Hematopoietic multipotent progenitor cell treated with erythropoietin and hydrocortisone succinate and interleukin-3 and kit ligand, for 6 days (in vitro differentiated cells): ENCODE data around the gene RABGAP1L.
"Not testable (repeated sequence)": the region's sequence is repeated elsewhere in the genome, so short reads cannot be mapped to it uniquely, and the experiment has no call there.

ENCODE experiments used
- DNase-seq: peaks from one replicate; pipeline ENCODE4 v3.0.0-alpha.2; 2015

Gene RABGAP1L

DNA sequence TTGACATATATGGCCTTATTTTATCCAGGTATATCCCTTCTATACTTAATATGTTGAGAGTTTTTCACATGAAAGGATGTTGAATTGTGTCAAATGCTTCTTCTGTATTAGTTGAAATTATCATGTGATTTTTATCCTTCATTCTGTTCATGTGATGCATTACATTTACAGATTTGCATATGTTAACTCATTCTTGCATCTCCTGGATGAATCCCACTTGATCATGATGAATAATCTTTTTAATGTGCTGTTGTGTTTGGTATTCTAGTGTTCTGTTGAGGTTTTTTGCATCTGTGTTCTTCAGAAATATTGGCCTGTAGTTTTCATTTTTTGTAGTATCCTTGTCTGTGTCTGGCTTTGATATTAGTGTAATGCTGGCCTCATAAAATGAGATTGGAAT lies 150.2 kb downstream of the RABGAP1L start:
- no peak for DNase-seq

DNA sequence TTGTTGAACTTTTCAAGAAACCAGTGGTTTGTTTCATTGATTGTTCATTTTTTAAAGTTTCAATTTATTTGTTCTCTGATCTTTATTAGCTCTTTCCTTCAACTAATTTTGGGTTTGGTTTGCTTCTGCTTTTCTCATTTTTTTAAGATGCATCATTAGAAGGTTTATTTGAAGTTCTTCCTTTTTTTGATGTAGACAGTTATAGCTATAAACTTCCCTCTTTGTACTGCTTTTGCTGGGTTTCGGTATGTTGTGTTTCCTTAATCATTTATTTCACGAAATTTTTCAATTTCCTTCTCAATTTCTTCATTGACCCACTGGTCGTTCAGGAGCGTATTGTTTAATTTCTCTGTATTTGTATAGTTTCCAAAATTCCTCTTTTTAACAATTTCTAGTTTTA lies 155.1 kb downstream of the RABGAP1L start:
- no peak for DNase-seq

DNA sequence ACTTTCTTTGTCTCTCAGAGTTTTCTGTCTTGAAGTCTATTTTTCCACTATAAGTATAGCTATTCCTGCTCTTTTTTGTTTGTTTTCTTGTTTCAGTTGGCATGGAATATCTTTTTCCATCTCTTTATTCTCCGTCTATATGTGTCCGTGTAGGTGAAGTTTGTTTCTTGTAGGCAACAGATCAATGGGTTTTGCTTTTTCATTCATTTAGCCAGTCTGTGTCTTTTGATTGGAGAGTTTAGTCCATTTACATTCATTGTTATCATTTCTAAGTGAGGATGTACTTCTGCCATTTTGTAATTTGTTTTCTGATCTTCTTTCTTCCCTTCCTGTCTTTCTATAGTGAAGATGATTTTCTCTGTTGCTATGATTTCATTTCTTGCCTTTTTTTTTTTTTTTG lies 155.9 kb downstream of the RABGAP1L start:
- no peak for DNase-seq

DNA sequence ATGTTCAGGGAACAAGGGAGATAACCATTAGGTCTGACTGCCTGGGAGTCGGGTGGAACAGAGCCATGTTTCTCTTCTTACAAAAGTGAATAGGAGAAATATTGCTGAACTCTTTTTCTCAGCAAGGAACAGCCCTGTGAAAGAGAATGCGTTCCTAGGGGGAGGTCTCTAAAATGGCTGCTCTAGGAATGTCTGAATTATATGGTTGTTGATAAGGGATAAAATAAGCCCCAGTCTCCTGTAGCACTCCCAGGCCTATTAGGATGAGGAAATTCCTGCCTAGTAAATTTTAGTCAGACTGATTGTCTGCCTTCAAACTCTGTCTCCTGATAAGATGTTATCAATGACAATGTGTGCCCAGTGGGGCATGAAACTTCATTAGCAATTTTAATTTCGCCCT lies 161.6 kb downstream of the RABGAP1L start:
- not testable (repeated sequence) for DNase-seq

DNA sequence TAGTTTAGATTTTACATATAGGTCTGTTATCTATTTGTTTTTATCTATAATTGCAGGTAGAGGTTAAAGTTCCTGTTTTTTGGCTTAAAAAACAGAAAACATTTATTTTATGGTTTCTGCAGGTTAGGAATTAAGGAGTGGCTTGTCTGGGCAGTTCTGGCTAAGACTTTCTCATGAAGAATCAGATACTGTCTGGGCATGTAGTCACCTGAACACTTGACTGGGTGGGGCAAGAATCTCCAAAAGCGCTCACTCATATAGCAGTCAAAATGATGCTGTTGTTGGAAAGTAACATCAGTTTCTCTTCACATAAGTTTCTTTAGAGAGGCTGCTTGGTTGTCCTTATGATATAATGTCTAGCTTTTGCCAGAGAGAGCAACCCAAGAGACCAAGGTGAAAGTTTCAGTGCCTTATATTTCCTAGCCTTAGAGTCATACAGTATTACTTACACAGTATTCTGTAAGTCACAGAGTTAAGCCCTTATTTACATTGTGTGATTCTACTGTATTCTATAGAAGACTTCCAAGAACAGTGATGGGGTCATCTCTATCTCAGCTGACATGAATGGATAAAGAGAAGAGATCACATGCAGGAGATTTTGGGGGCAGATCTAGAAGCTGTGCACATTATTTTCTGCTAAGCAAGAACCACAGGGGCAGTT lies 163.0 kb downstream of the RABGAP1L start:
- no peak for DNase-seq

DNA sequence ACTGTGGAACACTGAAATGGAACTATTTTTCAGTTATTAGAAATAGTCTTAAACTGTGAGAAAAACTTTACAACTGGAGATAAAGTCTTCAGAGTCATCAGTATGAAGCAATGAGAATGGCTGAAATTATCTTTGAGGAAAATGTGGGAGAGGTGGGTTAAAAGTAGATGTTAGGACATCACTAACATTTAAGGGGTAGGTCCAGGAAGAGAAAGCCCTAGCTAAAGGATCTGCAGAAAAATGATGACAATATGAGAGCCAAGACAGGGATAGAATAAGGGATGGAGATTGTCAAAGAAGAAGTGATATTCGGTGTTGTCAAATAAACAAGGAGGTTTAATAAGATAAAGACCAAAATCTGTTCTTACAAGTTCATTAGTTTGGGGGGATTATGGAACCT lies 165.2 kb downstream of the RABGAP1L start:
- DNase-seq: no peak

DNA sequence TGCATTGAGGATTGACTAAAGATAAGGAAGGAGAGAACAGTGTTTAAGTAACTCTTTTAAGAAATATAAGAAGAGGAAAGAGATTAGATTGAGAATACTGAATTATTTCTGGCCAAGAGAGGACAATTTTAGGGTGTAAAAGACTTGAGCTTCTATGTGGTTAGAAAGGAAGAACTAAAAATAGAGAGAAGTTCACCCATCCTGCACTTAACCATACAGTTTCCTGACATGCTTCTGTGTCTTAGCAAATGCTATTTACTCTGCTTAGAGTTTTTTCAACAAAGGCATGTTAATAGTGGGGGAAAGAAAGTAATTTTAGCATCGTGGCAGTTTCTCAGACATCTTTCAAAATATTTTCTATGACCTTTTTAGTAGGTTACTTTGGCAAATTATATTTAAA lies 165.6 kb downstream of the RABGAP1L start:
- DNase-seq: no peak

DNA sequence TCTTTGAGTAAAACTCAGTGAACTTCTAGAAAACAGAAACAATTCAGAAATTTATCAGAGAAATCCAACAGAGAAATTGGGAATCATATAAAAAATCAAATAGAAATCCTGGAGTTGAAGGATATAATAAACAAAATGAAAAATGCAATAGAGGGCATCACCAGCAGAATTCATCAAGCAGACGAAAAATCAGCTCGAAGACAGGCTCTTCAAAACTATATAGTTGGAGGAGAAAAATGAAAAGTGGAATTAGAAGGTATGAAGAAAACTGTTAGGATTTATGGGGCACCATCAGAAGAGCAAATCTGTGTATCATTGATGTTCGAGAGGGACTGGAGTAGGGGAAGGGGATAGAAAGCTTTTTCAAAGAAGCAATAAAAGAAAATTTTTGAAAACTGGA lies 167.0 kb downstream of the RABGAP1L start:
- no peak for DNase-seq

DNA sequence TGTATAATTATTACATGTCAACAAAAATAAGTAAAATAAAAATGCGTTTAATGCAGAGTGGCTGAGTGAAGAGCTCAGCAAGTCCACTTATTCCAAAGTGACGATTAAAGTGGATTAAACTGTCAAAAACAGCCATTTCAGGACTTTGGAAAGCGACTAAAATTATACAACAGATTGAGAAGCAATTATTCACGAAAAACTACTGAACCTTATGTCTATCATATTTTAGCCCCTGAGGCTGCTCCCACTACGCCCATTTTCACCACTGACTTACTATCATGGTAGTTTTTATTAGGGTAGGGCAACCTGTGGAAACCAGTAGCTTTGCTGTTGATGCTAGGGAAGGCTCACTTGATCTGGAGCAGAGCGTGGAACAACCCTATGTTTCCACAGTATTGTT lies 174.1 kb downstream of the RABGAP1L start:
- DNase-seq: no peak

DNA sequence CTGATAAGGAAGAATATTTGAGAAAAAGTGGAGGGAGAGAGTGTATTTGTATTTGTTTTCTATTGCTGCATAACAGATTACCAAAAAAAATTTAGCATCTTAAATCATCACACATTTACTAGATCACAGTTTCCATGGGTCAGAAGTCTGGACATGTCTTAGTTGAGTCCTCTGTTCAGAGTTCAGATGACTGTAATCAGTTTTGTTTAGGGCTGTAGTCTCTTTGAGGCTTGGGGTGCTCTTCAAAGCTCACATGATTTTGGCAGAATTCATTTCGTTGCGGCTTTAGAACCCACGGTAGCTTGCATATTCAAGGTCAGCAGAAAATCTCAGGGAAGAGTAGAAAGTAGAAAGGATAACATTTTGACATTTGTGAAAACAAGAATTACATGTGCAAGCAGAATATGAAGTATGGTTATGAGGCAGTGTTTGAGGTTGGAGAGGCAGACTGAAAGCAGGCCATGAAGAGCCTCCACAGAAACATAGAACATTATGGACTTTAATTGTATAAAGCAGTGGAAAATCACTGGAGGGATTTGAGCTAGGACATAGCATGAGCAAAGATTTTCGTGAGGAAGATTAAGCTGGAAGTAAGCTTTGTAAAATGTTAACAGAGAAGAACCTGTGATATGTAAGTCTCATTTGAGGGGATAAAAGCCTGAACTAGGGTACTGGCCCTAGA lies 177.8 kb downstream of the RABGAP1L start:
- no peak for DNase-seq

DNA sequence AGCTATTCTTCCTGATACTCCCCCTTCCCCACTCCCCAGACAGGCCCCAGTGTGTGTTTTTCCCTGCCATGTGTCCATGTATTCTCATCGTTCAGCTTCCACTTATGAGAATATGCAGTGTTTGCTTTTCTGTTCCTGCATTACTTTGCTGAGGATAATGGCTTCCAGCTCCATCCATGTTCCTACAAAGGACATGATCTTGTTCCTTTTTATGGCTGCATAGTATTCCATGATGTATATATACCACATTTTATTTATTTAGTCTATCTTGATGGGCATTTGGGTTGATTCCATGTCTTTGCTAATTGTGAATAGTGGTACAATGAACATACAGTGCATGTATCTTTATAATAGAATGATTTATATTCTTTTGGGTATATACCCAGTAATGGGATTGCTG lies 181.1 kb downstream of the RABGAP1L start:
- not testable (repeated sequence) for DNase-seq

DNA sequence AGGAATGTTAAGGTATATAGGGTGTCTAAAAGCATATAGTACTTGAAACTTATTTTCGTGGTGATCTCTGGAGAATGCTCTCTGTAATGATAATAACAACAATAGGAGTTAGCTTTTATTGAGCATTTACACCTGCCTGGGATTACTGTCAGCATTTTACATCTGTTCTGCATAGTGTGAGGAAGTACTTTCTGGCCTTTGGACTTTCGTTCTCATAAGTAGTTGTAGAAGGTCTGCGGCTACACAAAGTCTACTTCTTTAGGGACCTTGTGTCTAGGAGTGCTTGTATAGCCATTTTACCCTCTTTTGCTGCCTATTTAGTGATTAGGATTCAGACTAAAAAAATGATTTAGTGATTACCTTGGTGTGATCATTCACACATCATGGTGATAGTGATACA lies 184.8 kb downstream of the RABGAP1L start:
- DNase-seq: no peak

DNA sequence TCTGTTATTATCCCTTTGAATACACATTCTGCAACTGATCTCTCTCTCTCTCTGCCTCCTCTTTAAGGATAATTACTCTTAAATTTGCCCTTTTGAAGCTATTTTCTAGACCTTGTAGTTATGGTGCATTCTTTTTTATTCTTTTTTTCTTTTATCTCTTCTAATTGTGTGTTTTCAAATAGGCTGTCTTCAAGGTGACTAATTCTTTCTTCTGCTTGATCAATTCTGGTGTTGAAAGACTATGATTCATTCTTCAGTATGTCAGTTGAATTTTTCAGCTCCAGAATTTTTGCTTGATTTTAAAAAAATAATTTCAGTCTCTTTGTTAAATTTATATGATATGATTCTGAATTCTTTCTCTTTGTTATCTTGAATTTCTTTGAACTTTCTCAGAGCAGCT lies 192.8 kb downstream of the RABGAP1L start:
- no peak for DNase-seq

DNA sequence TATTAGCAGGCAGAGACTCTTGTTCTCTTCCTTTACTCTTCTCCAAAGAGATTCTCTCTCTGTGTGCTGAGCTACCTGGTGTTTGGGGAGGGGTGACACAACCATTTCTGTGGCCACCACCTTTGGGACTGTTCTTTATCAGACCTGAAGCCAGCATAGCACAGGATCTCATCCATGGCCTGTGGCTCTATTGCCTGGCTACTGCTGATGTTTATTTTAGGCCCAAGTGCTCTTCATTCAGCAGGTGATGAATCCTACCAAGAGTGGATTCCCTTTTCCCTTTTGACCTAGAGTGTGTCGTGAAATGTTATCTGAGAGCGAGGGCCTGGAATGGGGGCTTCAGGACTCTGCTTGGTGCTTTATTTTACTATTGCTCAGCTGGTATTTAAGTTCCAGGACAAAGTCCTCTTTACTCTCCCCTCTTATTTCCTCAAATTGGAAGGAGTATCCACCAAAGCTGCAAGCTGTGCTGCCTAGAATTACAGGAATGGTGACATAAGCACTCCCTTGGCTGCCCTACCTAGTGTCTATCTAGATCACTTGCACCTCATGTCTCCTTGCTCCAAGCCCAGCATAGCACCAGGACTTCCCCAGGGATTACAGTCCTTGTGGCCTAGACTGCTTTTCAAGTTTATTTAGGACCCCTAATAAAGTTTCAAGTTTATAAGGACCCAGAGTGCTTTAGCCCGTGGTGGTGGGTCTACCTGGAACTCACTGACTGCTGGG lies 193.7 kb downstream of the RABGAP1L start:
- DNase-seq: no peak

DNA sequence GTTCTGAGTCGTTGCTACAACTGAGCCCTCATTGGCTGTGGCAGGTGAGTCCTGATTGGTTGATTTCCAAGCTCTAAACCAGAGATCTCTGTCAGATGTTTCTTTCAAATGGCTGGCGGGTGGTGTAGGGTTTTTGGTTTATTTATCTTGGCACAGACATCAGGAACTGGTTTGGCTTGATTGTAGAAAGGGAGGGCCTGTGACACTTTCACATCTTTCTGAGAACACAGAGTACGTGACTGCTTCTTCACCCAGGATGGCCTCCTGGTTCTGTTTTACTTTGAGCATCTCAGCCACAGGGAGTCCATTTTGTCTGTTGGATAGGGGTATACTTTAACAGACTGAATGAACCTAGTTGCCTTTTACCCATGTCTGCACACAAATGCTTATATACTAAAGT lies 199.0 kb downstream of the RABGAP1L start:
- DNase-seq: peak; percentile 18

DNA sequence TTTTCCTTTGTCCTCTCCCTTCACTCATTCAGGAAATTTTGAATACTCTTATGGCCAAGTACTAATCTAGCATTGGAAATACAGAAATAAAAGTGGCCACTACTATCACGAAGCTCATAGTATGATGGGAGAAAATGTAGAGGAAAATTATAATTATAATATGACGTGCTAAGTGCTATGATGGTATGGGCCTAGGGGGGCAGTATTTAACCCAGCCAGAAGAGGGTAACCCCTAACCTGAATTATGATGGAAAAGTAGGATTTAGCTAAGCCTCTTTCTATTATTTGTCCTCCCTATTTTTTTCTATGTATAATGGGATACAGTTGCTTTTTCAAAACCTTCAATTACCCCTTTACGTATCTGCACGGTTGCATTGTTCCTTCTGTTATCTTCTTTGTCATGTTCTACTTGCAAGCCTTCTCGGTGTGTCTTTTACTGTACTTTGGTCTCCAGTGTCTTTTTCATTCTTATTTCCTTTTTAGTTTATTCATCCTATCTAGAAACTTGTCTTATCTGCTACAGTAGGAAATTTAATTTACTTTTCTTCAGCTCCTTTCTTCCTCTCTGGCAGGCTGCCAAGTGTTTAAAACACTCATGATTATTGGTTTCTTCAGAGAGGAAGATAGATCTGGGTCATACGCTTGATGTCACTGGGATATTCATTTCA lies 199.6 kb downstream of the RABGAP1L start:
- DNase-seq: peak; percentile 47

DNA sequence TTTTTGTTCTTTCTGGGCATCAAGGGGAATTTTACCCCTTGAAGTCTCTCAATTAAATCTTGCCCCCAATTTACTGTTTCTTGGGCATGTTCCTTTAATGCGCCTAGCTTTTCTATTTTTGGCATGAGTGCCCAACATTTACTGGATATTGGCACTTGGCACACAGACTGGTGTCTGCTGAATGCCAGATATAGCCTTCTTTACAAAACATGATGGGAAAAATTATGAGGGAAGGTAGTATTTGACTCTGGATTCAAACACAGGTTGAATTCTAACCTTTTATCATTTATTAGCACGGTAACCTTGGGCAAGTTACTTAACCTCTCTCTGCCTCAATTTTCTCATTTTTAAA lies 200.1 kb downstream of the RABGAP1L start:
- DNase-seq: no peak

DNA sequence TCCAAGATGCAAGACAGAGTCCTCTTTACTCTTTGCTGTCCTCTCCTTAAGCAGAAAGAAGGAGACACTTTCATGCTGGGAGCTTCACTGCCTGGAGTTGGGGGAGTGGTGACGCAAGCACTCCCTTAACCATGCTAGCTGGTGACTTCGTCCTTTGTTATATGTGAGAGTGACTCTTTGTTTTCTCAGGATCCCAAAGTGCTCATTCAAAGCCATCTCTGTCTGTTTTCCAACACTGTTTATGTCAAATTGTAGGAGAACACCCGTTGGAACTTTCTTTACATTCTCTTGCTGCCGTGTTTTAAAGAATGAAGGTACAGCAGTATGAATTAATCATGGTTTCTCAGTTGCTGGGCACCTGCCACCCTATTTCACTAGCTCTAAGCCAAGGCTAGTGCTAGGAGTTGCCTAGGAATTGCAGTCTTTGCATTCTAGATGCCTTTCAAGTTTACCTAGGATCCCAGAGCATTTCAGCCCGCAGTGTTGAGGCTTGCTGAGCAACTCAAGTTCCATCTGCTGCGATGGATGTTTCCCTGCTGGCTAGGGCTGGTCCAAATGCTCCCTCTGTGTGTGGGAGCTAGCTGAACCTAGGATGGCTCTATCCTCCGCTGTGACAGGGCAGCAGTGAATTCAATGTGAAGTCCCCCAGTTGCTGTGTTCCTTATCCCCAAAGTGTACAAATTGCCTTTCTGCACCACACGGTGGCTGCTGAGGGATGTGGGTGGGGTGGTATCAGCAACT lies 205.8 kb downstream of the RABGAP1L start:
- no peak for DNase-seq

DNA sequence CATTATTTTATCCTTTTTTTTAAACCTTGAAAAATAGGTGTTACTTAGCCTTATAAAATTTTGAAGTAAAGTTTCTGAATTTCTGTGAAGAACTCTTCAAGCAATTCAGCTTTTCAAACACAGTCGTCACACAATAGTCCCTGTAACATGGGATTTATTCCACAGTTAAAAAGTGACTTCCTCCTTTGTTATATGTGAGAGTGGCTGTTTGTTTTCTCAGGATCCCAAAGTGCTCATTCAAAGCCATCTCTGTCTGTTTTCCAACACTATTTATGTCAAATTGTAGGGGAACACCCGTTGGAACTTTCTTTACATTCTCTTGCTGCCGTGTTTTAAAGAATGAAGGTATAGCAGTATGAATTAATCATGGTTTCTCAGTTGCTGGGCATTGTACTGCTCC lies 207.6 kb downstream of the RABGAP1L start:
- DNase-seq: no peak

DNA sequence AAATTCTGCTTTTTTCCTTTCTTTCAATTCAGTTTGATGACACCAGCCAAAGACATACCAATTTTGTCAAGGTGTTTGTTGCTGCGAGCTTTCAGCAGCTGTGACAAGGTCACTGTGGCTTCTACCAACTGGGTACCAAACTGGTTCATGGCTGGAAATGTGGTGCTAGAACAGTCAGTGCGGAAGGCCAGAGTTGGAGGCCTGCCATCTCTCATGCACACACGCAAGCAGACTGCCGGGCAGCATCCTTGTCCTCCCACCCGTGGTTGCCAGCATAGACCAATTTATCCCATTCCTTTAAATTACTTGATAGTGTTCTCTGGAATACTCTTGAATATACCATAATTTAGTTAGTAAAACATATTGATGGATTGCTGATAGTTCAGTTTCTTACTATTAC lies 208.6 kb downstream of the RABGAP1L start:
- no peak for DNase-seq

DNA sequence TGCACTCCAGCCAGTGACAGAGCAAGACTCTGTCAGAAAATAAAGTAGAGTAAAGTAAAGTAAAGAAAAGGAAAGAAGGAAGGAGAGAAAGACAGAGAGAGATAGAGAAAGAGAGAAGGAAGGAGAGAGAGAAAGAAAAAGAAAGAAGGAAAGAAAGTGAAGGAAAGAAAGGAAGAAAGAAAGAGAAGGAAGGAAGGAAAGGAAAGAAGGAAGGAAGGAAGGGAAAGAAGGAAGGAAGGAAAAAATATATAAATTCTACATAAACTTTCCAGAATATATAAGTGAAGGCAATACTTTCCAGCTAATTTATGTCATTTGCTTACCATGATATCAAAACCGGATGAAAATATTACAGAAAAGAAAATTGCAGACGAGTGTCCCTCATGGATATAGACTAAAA lies 216.7 kb downstream of the RABGAP1L start:
- DNase-seq: no peak

DNA sequence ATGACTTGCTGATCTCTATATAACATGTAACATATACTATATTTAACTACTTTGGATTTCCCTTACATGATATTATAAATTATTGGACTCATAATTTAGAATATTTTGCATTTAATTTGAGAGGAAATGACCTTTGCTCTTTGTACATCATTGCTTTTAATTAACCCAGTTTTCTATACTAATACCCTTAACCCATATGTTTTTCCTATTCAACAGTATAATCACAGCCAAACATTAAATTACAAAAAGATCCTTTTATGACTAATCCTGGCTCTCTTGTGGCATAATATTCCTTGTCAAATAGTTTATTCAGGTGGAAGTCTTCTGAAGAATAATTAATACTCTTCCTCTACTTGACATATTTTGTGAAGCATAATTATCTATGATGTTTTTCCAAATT lies 232.4 kb downstream of the RABGAP1L start:
- DNase-seq: no peak

DNA sequence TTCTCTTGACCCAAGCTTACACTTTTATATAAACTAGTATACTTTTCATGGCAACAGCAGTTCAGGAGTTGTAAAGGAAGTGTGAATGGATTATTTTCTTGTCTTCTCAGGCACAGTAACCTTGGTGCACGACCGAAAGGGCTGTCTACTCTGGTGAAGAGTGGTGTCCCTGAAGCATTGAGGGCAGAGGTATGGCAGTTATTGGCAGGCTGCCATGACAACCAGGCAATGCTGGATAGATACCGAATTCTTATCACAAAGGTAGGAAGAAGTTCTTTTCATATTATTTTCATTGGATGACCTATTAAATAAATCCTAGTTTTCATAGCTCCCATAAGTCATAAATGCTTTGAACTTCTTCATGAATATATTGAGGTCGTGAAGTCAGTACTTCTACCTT lies 234.6 kb downstream of the RABGAP1L start:
- DNase-seq: peak; percentile 52
